Esophagus squamous epithelium (tissue), 5 donors: Measurements from ENCODE around the gene CYB561D2. TPM values are rescaled to one million over a fixed set of nuclear protein-coding genes. Genes with fewer than 3 reads are reported as not detected.
A peak's percentile ranks its signal among the peaks of the same experiment; 100 is the strongest.

Source experiments
- DNase-seq: peaks from one replicate; lab custom pipeline; 2025; lab: John Stamatoyannopoulos, UW
- H3K27ac ChIP-seq, 4 donors: fragments of 200-600 bp; sonication (generic); one replicate each; pipeline ENCODE4 v1.5.1; 2016 to 2019; ENCODE audit warnings: mild to moderate bottlenecking in 1 of 4
- H3K27me3 ChIP-seq, 4 donors: fragments of 200-600 bp; sonication (generic); 1 replicate in 3 of 4; 2 replicates in 1 of 4; pipeline versions ENCODE4 v1.5.1 to v1.6.0; 2017 to 2021; ENCODE audit warnings: antibody characterized with exemption in 1 of 4
- H3K36me3 ChIP-seq, 3 donors: fragments of 200-600 bp; sonication (generic); one replicate each; pipeline ENCODE4 v1.5.1; 2016 to 2019
- H3K4me1 ChIP-seq, 3 donors: fragments of 200-600 bp; sonication (generic); one replicate each; pipeline ENCODE4 v1.5.1; 2017 to 2019
- H3K4me3 ChIP-seq, 4 donors: fragments of 200-600 bp; sonication (generic); 1 replicate in 3 of 4; 2 replicates in 1 of 4; pipeline ENCODE4 v1.5.1; 2016 to 2019; ENCODE audit warnings: mild to moderate bottlenecking in 2 of 4, moderate library complexity in 1 of 4
- H3K9me3 ChIP-seq, 3 donors: fragments of 200-600 bp; sonication (generic); one replicate each; pipeline ENCODE4 v1.5.1; 2016 to 2019
- POLR2A ChIP-seq, 4 donors: fragments of 450-650 bp; IDR thresholded peaks; one replicate each; pipeline ENCODE4 v1.6.1; 2017; ENCODE audit warnings: antibody characterized with exemption in 4 of 4, mild to moderate bottlenecking in 4 of 4, moderate library complexity in 3 of 4
- WGBS, 2 donors: methylation state at CpG; one replicate each; pipeline ENCODE4 v1.1.5; 2018; 5-methylcytosine and 5-hydroxymethylcytosine counted together
- intact Hi-C: fragments of 100-400 bp; cut with DNase I; formaldehyde crosslinking; loops from one replicate; pipeline ENCODE4 v1.15.0; 2022
- total RNA-seq, 4 donors: library from RNA; depleted of rRNA; stranded (reverse); fragments of >200 nt; gene quantifications; one replicate each; pipeline ENCODE4 v1.1.0, GENCODE V29; 2016
- TF ChIP-seq, protein P1 (sequence below), 6 experiments: fragments of 450-650 bp in 4 of 6; fragments of 200-600 bp in 2 of 6; sonication (generic) in 2 of 6; IDR thresholded peaks; one replicate each; pipeline ENCODE4 v1.5.1; 2016 to 2019; ENCODE audit warnings: antibody characterized with exemption in 6 of 6, mild to moderate bottlenecking in 4 of 6, moderate library complexity in 4 of 6
- donor health status: DM: yes; HTN: yes; CAD: no.

CYB561D2 gene
- total RNA-seq, 4 donors from 2014 or later: 18.1 to 21.9 (median 20.5) TPM

DNA sequence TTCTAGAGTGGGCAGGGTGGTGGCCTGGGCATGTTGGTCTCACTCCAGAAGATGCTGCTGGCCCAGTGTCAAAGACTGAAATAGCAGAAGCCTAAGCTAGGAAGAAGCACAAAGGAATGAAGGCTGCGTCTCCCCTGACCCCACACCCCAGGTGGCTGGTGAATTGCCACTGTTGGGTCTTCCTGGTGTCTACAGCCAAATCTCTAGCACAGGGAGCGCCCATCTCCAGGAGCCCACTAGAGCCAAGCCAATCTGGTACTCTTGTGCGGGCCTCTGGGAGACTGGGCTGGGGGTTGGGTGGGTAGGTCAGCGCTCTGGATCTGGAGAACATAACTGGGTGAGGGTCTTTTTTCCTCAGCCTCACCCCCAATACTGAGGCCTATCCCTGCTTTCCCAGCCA, 23.5 kb upstream of the CYB561D2 start:
- peak overlapping the region; percentile 83 to 94 (median 86) for H3K4me3 ChIP-seq
- intact Hi-C loops: loop anchor here (10.0 kb wide), 1 partner anchor 52 kb away; the partner anchor contains the start of gene LSMEM2
- peaks cover 34 to 72% (median 35%) of the 10 kb centered on the region in 3 donors for H3K4me1 ChIP-seq
- 43 to 78% methylated on average over 3 to 4 of the region's 4 CpGs for WGBS, 2 donors
- no peaks in the 10 kb centered on the region for H3K9me3 ChIP-seq
- no peaks in the 10 kb centered on the region for H3K27me3 ChIP-seq
- no peak for DNase-seq
- H3K27ac ChIP-seq: peak overlapping the region; percentile 85 to 93 (median 90)
- peaks cover 22 to 50% (median 23%) of the 10 kb centered on the region in 3 donors for H3K36me3 ChIP-seq
- no peak for TF ChIP-seq POLR2A (IDR thresholded peaks at IDR 0.05)
- TF ChIP-seq, protein P1, sequence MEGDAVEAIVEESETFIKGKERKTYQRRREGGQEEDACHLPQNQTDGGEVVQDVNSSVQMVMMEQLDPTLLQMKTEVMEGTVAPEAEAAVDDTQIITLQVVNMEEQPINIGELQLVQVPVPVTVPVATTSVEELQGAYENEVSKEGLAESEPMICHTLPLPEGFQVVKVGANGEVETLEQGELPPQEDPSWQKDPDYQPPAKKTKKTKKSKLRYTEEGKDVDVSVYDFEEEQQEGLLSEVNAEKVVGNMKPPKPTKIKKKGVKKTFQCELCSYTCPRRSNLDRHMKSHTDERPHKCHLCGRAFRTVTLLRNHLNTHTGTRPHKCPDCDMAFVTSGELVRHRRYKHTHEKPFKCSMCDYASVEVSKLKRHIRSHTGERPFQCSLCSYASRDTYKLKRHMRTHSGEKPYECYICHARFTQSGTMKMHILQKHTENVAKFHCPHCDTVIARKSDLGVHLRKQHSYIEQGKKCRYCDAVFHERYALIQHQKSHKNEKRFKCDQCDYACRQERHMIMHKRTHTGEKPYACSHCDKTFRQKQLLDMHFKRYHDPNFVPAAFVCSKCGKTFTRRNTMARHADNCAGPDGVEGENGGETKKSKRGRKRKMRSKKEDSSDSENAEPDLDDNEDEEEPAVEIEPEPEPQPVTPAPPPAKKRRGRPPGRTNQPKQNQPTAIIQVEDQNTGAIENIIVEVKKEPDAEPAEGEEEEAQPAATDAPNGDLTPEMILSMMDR (IDR thresholded peaks at IDR 0.05): no peak

DNA sequence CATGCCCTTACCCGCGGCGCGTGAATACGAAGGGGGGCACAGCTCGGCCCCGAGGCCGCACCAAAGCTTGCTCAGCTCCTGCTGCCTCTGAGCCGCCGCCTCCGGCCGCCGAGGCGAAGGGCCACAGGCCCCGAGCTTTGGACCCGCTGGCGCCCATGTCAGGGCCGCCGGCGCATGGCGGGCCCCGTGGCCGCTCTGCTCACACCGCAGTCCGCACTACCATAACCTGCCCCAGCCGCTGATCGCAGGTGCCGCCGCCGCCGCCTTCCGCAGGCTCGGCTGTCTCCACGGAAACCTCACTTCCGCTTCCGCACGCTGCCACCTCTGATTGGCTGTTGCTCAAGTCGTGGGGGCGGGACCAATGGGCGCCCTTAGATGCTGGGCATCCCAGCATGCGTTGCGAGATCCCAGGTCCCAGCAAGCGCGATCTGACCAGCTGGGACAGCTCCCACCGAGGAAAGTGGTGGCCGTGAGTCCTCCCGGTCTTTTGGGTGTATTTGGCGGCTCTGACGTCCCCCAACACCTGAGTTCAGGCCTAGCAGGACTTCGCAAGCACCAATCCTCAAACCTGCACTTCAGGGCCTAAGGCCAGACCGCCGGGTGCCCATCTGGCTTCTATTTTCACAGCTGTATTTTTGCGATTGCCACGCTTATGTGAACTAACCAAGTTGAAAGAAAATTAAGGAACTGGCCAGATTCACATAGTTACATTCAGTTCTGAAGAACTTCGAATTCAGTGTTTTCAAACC, 22.5 kb upstream of the CYB561D2 start, which contains the start of gene TUSC2:
TUSC2 (minus strand) TSS at position 281 of the 749 bp plus-strand sequence; CDS start at position 157, 124 bp downstream.
- peak within 1 kb of the TSS; percentile 83 to 94 (median 86) for H3K4me3 ChIP-seq
- WGBS, 2 donors: 1 to 7% methylated on average over 12 to 30 of the region's 55 CpGs
- intact Hi-C loops: loop anchor here (10.0 kb wide), 1 partner anchor 53 kb away; the partner anchor contains the start of gene LSMEM2
- peak within 1 kb of the TSS; percentile 85 to 93 (median 90) for H3K27ac ChIP-seq
- TF ChIP-seq POLR2A (IDR thresholded peaks at IDR 0.05): peak in 3 of 4 donors; percentile 62 to 81 (median 78)
- TF ChIP-seq, protein P1 (IDR thresholded peaks at IDR 0.05): peak in 2 of 6 experiments; percentile 11 to 36
- H3K4me1 ChIP-seq: peaks cover 26 to 72% (median 29%) of the 10 kb centered on the region in 3 donors
- H3K27me3 ChIP-seq: no peaks in the 10 kb centered on the region
- H3K36me3 ChIP-seq: peaks cover 24 to 60% (median 26%) of the 10 kb centered on the region in 3 donors
- DNase-seq: peak; percentile 78
- H3K9me3 ChIP-seq: no peaks in the 10 kb centered on the region

DNA sequence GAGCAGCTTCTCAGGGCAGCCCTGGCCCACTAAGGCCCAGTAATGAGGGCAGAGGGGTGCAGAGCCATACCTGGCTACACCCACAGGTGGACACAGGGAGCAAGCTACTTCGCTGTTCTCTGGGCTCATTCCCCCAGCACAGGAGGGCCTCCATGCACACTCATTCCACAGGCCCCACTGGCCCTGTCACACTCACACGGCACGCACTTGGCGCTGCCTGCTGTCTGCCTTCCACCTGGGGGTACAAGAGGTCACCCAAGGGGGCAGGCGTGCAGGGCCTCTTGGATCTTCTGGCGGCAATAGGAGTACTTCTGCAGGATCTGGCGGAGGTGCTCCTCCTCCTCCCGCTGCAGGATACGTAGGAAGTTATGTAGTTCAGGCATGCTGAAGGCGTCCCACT, 20.3 kb upstream of the CYB561D2 start:
- H3K4me3 ChIP-seq: no peak overlapping the region
- TF ChIP-seq, protein P1 (IDR thresholded peaks at IDR 0.05): no peak
- TF ChIP-seq POLR2A (IDR thresholded peaks at IDR 0.05): no peak
- H3K27me3 ChIP-seq: no peaks in the 10 kb centered on the region
- no peaks in the 10 kb centered on the region for H3K9me3 ChIP-seq
- no peak overlapping the region for H3K27ac ChIP-seq
- peaks cover 38 to 72% (median 43%) of the 10 kb centered on the region in 3 donors for H3K4me1 ChIP-seq
- peaks cover 24 to 60% (median 26%) of the 10 kb centered on the region in 3 donors for H3K36me3 ChIP-seq
- intact Hi-C loops: no loop called here
- no peak for DNase-seq
- 93% methylated on average over 3 of the region's 10 CpGs; no CpG with 5 or more reads in 1 of the 2 donors for WGBS, 2 donors

DNA sequence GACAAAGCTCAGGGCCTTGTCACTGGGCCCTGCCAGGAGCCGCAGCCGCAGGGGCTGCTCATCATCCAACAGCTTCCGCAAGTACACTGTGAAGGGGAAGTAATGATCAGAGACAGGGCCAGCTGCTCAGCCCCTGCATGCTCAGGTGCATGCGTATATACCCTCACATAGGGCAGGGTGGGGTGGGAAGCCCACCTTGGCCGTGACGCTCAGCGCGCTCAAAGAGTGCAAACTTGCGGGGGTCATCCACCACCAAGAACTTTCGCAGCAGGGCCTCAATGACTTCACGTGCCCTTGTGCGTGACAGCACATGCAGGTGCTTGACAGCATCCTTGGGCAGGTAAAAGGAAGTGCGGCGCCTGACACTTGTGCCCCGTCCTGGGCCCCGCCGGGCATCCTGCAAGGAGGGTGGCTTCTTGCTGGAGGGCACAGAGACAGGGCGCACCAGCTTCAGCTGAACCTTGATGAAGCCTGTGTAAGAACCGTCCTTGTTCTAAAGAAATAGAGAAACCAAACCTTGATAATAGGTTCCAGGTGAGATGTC, 19.2 kb upstream of the CYB561D2 start:
- H3K27me3 ChIP-seq: no peaks in the 10 kb centered on the region
- H3K9me3 ChIP-seq: no peaks in the 10 kb centered on the region
- H3K27ac ChIP-seq: no peak overlapping the region
- H3K4me1 ChIP-seq: peaks cover 49 to 72% (median 54%) of the 10 kb centered on the region in 3 donors
- DNase-seq: no peak
- TF ChIP-seq, protein P1 (IDR thresholded peaks at IDR 0.05): no peak
- no peak for TF ChIP-seq POLR2A (IDR thresholded peaks at IDR 0.05)
- 90% methylated on average over 8 of the region's 19 CpGs; no CpG with 5 or more reads in 1 of the 2 donors for WGBS, 2 donors
- no peak overlapping the region for H3K4me3 ChIP-seq
- intact Hi-C loops: no loop called here
- peaks cover 24 to 49% (median 26%) of the 10 kb centered on the region in 3 donors for H3K36me3 ChIP-seq
